ENCODE data around the gene PRICKLE3.

PRICKLE3 gene

GRCh38 chrX:49192722-49193328 lies 6.7 kb upstream of the PRICKLE3 start:
- peak; percentile 34; the same call in 1 of the 2 replicates for TF ChIP-seq CTCF (IDR thresholded peaks at IDR 0.05; ENCODE audit: control insufficient read depth, extremely low read depth, insufficient read depth)
- DNase-seq (ENCODE audit: low read depth) = no peak
- no peak overlapping the region for H3K4me3 ChIP-seq (ENCODE audit: low read depth, low read length)

- H3K4me3 ChIP-seq (ENCODE audit: low read depth, low read length) = peak overlapping the region; percentile 75
- no peak for DNase-seq (ENCODE audit: low read depth)
- TF ChIP-seq CTCF (IDR thresholded peaks at IDR 0.05; ENCODE audit: control insufficient read depth, extremely low read depth, insufficient read depth) = no peak
Observed at GRCh38 chrX:49191574-49192011, 5.4 kb upstream of the PRICKLE3 start.

- no peak for TF ChIP-seq CTCF (IDR thresholded peaks at IDR 0.05; ENCODE audit: control insufficient read depth, extremely low read depth, insufficient read depth)
- peak; percentile 99 for DNase-seq (ENCODE audit: low read depth)
- peak overlapping the region; percentile 75 for H3K4me3 ChIP-seq (ENCODE audit: low read depth, low read length)
Observed at GRCh38 chrX:49190821-49191573, 4.8 kb upstream of the PRICKLE3 start.

GRCh38 chrX:49189606-49190005 lies 3.4 kb upstream of the PRICKLE3 start:
- peak overlapping the region; percentile 54 for H3K4me3 ChIP-seq (ENCODE audit: low read depth, low read length)
- TF ChIP-seq CTCF (IDR thresholded peaks at IDR 0.05; ENCODE audit: control insufficient read depth, extremely low read depth, insufficient read depth) = no peak
- no peak for DNase-seq (ENCODE audit: low read depth)

GRCh38 chrX:49188468-49189076 lies 2.4 kb upstream of the PRICKLE3 start:
- DNase-seq (ENCODE audit: low read depth) = no peak
- TF ChIP-seq CTCF (IDR thresholded peaks at IDR 0.05; ENCODE audit: control insufficient read depth, extremely low read depth, insufficient read depth) = no peak
- no peak overlapping the region for H3K4me3 ChIP-seq (ENCODE audit: low read depth, low read length)

- no peak for TF ChIP-seq CTCF (IDR thresholded peaks at IDR 0.05; ENCODE audit: control insufficient read depth, extremely low read depth, insufficient read depth)
- H3K4me3 ChIP-seq (ENCODE audit: low read depth, low read length) = no peak overlapping the region
- DNase-seq (ENCODE audit: low read depth) = no peak
Observed at GRCh38 chrX:49187526-49187925, 1.4 kb upstream of the PRICKLE3 start.

All from LNCaP clone FGC (cell line).